22Rv1 (cell line): Measurements from ENCODE around the gene MACC1.

ENCODE experiments used
- CTCF ChIP-seq: fragments of 450-650 bp; IDR thresholded peaks from 2 replicates; pipeline ENCODE4 v1.5.1; 2017; ENCODE audit warnings: mild to moderate bottlenecking
- ZFX ChIP-seq: fragments of 450-650 bp; IDR thresholded peaks from 2 replicates; pipeline ENCODE4 v1.6.1; 2017; ENCODE audit warnings: antibody characterized with exemption, borderline replicate concordance

DNA sequence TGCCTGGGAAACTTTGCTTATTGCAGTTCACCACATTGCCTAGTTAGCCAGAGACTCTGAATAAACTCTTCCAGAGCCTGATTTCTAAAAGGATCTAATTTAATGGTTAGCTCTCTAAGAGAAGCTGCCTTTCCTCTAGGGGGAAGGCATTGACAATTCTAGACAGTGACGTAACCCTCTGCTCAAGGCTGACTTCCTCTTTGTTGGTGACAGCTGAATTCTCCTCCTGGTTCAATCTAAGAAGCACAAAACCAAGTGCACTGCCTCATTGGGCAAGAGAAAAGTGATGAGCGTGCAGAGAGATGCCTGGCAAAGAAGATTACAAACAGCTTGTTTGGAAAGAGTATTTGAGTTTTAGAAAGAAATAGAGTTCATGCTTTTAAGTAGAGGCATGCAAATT lies 102.7 kb downstream of the MACC1 start:
- TF ChIP-seq CTCF (no peak), ZFX (no peak)
